HG03521 (cell line): ENCODE data around the gene EHD1.

Experiments used
- ATAC-seq: cut with Tn5 transposase; IDR thresholded peaks from one replicate; pipeline ENCODE4 v1.9.1; 2021; ENCODE audit warnings: mild to moderate bottlenecking, moderate library complexity; ENCODE audit not compliant: unreplicated experiment

EHD1 gene

DNA sequence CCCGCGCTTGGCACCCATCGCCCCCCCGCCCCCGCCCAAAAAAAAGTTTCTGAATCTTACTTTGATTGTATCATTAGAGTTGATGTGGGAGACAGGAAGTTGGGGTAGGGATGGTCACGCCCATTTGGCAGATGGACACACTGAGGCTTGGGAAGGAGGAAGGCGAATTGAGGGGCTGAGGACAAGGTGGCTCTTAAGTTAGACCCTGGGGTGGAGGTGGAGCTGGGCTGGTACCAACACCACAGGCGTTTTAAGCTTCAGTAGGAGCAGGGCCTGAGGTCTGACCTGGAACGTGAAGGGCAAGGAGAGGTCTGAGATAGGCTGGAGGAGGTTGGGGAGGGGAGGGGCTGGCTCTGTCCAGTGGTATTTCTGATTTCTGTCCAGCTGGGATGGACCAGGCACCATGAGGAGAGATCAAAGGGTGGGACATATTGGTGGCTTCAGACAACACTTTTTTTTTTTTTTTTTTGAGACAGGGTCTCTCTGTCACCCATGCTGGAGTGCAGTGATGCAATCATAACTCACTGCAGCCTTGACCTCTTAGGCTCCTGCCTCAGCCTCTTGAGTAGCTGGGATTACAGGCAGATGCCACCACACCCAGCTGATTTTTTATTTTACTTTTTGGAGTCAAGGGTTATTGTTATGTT lies 33.2 kb downstream of the EHD1 start:
- ATAC-seq = no peak

DNA sequence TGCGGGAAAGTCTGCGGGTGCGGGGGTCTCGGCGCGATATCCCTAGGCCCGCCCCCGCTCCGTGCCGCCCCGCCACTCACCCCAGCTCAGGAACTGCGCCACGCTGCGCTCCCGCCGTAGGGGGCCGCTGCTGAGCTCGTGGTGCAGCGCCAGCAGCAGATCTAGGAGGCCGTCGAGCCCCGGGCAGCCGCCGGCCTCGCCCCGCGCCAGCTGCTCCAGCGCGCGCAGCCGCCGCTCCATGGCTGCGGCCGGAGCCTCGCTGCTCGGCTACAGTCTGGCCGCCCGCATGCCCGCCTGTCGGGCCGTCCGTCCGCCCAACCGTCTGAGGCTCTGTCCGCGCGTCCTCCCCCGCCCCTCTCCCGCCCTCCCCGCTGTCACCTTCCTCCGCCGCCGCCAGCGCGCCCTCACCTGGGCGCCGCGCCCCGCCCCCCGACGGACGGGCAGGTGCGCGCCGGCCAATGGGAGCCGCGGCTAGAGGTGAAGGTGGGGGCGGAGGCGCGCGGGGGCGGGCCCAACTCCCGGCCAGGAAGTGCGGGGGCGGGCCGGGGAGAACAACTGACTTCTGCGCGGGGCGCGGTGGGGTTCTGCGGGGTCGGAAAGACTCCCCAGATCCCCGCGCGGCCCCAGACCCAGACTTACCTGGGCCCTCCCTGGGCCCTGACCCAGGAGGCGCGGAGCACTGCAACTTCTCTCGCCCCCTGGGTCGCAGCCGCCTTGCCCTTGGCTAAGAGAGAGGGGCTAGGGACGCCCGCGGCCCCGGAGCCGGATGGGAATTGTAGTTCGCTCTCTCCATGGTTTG lies 33.9 kb downstream of the EHD1 start, which contains the start of gene CDC42BPG:
Gene CDC42BPG (minus strand): TSS at position 324 of the 799 bp plus-strand sequence. CDS start 84 bp downstream, at position 240.
- no peak for ATAC-seq

DNA sequence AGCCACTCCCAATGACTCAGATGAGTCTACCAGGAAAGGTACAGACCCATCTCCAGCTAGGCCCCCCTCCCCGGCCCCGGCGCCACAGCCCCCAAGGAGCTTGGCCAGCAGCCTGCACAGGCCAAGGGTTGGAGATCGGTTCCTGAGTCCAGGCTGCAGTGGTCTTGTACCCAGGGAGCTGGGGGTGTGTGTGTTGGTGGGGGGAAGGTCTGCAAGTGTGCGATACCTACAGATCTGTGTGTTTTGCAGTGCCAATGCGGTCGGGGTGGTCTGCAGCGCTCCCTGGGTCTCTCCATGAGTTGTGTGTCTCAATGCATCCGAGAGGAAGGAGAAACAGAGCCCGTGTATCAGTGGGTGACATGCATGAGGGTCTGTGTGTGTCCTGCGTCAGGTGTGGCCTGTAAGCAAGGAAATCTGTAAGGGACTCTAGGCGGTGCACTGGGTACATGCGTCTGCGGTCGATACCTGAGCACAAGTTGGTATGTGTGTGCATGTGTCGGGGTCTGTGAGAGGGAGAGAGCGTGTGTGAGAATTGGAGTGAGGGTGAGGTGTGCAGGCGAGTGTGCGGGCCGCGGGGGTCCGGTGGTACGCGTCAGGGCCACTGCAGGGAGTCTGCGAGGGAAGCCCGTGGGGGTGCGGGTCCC lies 34.6 kb downstream of the EHD1 start:
- ATAC-seq = no peak

DNA sequence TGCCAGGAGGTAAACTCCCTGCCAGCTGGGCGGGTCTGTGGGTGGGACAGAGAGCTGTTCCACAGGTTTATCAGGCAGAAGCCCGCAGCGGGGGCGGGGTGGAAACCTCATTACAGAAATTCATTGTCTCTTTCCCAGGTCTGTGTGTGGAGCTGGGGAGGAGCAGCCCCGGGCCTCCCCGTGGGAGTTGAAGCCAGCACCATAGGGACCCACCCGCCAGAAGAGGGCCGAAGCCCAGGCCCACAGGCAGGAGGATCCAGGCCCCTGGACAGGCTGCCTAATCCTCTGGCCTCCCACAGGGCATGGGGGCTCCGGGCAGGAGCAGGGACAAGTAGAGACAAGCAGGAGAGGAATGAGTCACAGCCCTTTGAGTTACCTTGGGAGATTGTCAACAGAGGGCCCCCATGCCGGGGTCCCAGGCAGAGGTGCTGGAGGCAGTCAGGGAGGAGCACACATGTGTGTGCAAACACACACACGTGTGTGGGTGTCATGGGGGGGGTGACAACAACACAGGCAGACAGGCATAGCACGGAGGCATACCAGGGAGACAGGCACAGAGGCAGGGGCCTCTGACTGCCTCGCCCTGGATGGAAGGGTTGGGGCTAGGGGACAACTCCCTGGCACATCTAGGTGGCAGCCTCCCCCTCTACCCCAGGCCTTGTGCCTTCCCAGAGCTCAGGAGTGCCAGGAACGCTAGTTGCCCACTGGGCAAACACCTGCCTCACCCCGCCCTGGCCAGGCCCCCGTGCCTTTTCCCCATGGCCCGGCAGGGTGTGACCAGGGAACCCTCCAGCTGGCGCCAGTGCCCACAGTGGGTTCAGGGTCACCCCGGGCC lies 35.4 kb downstream of the EHD1 start:
- no peak for ATAC-seq

DNA sequence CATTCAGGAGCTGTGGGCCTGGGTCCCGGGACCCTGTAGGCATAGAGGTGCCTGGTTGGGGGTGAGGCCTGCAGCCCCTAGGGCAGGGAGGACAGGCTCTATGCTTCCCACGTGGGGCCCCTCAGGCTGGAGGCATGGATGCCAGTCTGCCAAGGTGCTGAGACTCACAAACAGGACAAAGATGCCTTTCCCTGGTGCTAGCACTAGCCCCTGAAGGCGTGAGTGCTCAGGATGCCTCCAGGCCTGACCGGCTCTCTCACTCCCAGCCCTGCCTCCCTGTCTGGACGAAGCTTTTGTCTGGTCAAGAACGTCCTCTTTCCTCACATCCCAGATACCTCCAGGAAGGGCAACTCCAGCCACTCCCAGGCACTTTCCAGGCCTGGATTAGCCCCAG lies 36.1 kb downstream of the EHD1 start:
- ATAC-seq = no peak

DNA sequence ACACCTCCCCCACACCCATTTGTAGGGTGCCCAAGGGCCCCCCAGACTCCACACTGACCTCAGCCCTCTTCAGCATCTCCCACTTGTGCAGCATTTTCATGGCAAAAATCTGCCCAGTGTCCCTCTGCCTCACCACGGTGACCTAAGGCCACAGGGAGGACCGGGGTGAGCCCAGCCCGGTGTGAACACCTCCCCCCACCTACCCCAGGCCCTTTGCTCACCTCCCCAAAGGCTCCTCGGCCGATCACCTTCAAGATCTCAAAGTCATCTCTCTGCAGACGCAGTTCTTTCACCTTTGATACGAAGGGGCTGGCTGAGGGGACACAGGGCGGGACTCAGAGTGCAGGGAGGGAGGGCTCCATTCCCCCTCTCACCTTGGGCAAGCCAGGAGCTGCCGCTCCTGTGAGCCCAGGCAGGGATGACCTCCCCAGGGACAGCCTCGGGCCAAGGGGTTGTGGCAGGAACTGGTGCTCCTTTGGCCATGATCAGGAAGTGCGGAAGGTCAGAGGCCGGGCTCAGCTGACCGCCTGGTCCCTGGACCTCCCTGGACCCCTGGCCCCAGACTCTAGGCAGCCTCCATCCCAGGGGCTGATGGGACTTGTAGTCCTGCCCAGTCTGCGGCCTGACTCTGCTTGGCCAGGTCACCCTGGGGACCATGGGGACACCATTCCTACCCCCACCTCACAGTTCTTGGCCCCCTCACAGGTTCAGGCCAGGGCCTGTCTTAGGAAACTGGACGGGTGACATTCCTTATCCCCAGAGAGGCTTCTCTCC lies 36.6 kb downstream of the EHD1 start:
- no peak for ATAC-seq

DNA sequence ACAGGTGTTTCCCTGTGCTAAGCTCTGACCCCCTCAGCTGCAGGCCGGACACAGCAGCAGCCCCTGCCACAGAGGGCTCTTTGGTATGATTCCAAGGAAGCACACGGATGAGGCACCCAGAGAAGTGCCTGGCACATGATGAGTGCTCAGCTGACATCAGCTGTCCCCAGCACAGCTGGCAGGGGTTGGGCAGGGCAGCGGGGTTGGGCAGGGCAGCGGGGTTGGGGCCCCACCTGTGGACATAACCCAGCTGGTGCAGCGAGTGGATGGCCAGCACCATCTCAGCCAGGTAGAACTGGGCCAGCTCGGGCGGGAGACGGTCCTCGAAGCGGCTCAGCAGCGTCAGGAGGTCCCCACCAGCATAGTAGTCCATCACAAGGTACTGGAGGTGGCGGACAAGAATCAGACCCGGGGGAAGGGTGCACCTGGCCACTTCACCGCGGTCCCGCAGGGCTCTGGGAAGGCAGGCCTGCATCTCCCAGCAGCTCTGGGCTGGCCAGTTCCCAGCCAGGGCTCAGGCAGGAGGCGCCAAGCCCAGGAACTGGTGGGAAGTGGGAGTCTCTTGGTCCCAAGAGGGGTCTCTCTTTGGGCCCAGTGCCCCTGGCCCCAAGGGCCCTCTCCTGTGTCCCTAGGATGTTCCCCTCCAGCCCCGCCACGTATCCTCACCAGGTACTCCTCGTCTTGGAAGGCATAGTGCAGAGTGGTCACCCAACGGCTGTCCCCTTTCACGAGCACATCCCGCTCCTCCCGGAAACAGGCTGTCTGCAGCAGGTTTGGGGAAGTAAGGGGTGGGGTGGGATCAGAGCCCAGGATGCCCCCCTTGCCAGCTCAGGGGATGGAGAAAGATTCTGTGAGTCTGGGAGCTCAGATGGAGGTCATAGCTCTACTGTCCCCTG lies 38.3 kb downstream of the EHD1 start:
- no peak for ATAC-seq

DNA sequence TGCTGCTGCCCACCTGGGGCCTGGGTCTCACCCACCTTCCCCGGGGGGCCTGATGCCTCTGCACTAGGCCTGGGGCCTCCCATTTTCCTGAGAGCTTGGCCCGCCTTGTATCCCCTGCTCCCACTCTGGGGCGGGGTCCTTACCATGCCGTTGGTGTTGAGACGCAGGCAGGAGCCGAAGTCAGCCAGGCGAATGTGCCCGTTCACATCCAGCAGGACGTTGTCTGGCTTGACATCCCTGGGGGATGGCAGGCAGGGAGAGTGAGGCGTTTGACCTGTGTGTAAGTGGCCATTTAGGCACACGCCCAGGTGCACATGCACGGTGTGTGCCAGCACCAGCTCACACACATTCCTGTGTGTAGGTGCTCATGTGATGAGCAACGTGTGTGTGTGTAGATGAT lies 39.1 kb downstream of the EHD1 start:
- ATAC-seq = no peak

DNA sequence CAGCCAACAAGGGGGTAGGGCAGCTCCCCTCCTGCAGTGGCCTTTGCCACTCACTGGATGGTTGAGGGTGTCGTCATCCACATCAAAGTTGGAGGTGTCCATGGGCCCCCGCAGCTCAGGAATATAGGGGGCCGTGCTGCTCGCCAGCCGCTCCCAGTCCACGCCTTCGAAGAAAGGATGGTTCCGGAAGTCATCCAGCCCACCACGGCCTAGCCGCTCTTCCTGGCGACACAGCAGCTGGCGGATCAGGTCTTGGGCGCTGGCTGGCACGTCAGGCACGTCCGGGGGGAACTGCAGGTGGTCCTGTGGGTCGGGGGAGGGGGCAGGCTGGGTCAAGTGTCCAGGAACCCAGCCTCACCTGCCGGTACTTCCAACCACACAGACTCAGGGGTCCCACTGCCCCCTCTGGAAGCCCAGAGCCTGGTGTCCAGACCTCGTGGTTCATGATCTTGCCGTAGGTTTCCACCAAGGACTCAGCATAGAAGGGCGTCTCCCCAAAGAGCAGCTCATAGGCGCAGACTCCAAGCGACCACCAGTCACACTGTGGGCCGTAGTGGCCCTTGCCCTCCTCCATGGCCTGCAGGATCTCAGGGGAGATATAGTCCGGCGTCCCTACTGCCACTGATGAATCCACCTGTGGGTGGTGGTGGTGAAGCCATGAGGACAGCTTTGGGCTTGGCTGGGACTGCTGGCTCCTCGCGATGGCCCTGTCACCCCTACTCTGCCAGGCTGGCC lies 39.7 kb downstream of the EHD1 start:
- ATAC-seq = no peak

DNA sequence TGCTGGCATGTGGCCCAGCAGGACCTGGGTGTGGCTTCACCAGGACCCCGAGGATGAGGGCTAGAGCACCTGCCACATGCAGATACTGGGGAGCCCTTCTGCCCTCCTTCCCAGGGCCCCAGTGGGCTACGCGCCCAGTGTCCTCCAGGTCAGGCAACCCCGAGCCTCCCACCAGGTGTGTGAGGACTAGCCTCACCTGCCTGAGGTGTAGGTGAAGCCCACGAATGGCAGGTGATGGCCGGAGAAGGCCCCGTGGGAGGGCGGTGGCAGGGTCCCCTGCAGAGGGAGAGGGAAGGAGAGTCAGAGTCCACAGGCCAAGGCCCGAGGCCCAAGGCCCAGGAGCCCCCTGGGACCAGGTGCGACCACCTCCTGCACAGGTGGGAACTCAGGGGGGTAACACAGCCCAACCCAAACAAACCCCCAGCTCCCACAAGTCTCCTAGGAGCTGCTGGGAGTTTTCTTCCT lies 40.5 kb downstream of the EHD1 start:
- no peak for ATAC-seq

DNA sequence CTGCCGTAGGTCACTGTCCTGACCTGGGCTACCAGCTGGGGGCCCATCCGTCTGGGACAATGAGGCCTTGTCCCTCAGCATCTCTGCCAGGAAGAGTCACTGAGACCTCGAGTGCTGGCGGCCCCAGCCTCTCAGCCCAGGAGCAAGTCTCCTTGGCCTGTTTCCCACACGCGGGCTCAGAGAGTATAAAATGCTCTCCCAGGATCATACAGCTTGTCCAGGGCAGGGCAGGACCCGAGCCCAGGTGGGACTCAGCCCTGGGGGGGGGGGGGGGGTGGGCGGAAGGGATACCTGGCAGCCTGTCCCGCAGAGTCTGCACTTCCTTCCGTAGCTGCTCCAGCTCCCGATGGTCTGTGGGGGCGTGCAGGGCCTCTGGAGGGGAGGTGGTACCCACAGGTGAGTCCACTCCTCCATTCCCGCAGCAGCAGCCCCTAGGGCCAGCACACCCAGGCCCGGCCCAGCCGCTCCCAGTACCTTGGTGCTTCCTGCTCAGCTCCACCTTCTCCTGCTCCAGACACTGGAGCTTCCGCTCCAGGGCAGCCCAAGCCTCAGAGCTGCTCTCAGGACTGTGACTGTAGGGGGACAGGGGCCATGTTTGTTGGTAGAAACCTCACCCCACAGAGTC lies 41.9 kb downstream of the EHD1 start:
- ATAC-seq = no peak

DNA sequence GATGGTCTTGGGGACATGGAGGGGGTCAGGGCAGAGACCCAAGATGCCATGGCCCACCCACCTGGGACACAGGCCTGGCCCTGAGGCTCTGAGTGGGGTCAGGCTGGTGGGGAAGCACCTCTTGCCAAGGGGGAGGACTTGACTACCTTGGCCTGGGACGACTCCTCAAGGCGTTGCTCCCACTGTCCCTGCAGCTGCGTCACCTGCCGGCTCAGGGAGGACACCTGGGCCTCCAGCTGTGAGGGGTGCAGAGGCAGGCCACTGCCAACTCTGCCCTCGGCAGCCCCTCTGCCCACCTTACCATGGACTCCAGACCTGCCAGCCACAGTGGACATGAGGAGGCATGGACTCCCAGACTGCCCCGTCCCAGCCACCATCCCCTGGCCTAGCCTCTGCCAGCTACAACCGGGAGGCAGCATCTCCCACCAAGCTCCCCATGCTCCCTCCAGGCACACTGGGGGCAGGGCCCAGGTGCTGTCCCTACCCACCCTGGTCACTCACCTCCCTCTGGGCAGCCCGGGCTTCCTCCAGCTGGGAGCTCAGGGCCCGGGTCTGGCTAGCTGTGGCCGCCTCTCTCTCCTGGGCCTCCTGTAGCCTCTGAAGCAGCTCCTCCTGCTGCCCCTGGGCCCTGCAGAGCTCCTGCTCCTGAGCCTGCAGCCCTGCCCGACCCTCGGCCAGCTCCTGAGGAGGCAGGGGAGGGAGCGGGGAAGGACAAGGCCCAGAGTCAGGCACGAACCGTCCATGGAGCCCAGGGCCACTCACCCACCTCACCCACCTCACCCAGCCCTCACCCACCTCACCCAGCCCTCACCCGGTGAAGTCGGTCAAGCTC lies 42.6 kb downstream of the EHD1 start:
- no peak for ATAC-seq

DNA sequence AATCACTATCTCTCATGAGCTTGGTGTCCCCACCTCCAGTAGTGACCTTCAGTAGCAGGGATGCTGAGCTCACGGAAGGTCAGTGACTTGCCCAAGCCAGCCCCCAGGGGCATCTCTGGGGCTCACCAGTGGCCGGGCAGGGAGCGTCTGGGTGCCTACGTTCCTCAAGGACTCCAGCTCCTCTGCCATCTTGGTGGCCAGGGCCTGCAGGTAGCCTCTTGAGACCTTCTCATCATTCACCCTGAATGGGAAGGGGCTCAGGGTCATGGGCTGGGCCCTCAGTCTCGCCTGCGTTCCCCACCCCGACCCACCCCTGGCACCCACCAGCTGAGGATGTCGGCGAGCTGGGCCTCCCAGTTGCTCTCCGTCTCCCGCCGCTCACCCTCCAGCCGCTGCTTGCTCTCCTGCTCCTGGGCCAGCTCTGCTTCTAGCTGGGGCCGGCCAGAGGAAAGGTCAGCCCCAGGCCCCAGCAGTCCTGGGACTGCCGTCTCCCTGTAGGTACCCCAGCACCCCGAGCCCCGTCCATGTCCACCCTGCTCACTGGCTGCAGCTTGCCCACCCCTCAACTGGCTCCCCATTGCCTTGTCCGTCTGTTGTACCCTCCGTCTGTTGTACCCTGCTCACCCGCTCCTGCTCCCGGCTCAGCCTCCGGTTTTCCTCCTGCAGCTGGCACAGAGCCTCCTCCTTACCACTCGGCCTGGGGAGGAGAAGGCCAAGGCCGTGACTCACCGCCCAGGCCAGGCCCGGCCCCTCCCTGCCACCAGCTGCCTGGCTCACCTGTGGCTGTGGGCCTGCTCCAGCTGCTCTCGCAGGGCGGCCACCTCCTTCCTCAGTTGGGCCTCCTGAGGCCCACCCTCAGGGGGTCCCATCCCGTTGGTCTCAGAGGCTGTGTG lies 43.5 kb downstream of the EHD1 start:
- ATAC-seq = no peak

DNA sequence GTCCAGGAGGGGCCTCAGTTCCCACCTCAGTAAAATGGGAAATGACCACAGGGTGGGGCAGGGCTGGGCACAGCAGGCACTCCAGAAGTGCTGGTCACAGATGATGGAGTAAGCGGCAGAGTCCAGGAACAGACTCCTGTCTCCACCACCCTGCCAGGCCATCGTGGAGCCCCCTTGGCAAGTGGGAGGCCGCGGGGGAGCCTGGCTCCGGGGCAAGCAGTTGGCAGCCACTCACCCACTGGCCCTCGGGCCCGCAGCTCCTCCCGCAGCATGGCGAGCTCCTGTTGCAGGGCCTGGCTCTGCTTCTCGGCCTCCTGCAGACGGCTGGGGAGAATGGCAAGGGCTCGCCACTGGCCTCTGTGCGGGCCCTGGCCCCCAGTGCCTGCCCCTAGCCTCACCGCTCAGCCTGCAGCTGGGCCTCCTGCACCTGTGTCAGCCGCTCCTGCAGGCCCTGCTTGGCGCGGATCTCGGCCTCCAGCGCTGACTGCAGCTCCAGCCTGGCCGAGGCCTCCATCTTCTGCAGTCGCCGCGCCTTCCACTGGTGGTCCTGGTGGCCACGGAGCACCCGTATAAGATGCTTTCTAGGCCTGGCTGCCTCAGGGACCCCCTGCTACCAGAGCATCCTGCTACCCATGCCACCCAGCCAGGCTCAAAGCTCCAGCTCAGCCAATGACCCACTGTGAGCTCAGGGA lies 44.2 kb downstream of the EHD1 start:
- no peak for ATAC-seq

DNA sequence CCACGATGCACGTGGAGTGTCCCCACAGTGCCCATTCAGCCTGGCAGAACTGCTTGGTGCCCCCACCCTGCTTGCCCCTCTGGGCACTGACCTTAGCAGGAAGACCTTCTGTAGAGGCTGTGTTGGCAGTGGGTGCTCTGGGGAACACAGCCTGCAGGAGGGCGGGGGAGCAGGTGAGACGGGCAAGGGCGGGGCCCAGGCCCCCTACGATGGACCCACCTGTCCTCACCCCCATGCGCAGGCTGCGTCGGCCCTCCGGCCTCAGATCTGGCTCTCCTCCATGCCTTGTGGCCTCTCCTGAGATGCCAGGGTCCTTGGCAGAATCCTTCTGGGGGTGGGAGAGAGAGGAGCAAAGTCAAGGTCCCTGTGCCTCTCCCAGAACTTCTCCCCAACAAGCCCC lies 44.9 kb downstream of the EHD1 start:
- no peak for ATAC-seq

DNA sequence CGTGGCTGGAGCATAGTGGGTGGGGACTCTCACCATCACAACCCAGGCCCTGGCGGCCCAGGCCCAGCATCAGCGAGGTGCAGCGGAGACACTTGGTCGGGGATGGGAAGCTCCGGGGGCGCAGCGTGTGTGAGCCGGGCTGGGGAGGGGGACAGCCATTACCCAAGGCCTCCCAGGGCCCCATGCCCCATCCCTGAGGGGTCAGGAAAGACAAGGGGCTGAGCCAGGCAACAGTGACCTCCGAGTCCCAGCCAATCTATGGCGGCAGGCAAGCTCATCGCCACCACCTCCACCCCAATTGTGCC lies 45.3 kb downstream of the EHD1 start:
- ATAC-seq = no peak
